Measurements from ENCODE around the gene PI4KA. TPM values are rescaled to one million over a fixed set of nuclear protein-coding genes. Genes with fewer than 3 reads are reported as not detected.
"Not testable (repeated sequence)": the region's sequence is repeated elsewhere in the genome, so short reads cannot be mapped to it uniquely, and the experiment has no call there.

The PI4KA gene
- total RNA-seq, 1 experiment from 2014 or later: 71.6 TPM

DNA sequence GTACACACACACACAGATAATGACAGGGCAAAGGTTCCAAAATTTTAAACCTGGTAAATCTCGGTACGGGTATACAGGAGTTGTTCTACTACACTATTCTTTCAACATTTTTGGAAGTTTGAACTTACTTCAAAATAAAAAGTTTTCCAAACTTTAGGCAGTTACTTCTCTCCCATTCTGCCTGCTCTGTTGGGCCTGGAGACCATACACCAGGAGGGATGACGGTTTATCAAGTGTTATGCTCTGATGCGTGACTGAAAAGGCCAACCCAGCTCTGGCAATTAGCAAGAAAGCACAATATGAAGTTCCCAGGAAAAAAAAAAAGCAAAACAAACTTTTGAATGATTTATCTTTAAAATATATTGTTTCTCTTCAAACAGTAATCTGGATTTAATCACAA, 83.7 kb downstream of the PI4KA start:
- H3K4me1 ChIP-seq (ENCODE audit: insufficient read depth, low read length, poor library complexity, severe bottlenecking): no peaks in the 10 kb centered on the region
- ChIA-PET CTCF (interaction anchor here (0.6 kb wide), 1 partner anchor 10 kb away, joined by 4 read pairs; no protein-coding TSS in a partner anchor), POLR2A (ENCODE audit: low non-redundant PET) (no interaction called here)
- H3K27me3 ChIP-seq (replicated peaks; ENCODE audit: insufficient read depth, low read depth, low read length, poor library complexity): no peaks in the 10 kb centered on the region
- H3K4me3 ChIP-seq (ENCODE audit: low read depth, low read length, poor library complexity, severe bottlenecking): no peak overlapping the region
- intact Hi-C loops (cut with micrococcal nuclease; ENCODE audit: unreplicated experiment): no loop called here
- no peaks in the 10 kb centered on the region for H3K36me3 ChIP-seq (ENCODE audit: insufficient read depth, low read length, poor library complexity, severe bottlenecking)
- no peak overlapping the region for H3K27ac ChIP-seq (ENCODE audit: low read depth, low read length, poor library complexity, severe bottlenecking)
- H3K9me3 ChIP-seq (ENCODE audit: low read depth, low read length, poor library complexity, severe bottlenecking): no peaks in the 10 kb centered on the region
- BruUV-seq (replicated peaks): no TSS peak
- TF ChIP-seq, protein P1, sequence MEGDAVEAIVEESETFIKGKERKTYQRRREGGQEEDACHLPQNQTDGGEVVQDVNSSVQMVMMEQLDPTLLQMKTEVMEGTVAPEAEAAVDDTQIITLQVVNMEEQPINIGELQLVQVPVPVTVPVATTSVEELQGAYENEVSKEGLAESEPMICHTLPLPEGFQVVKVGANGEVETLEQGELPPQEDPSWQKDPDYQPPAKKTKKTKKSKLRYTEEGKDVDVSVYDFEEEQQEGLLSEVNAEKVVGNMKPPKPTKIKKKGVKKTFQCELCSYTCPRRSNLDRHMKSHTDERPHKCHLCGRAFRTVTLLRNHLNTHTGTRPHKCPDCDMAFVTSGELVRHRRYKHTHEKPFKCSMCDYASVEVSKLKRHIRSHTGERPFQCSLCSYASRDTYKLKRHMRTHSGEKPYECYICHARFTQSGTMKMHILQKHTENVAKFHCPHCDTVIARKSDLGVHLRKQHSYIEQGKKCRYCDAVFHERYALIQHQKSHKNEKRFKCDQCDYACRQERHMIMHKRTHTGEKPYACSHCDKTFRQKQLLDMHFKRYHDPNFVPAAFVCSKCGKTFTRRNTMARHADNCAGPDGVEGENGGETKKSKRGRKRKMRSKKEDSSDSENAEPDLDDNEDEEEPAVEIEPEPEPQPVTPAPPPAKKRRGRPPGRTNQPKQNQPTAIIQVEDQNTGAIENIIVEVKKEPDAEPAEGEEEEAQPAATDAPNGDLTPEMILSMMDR (conservative IDR thresholded peaks at IDR 0.05; ENCODE audit: low read depth, low read length): no peak
- no peak for TF ChIP-seq EZH2 (IDR thresholded peaks at IDR 0.05; ENCODE audit: borderline replicate concordance, low read depth, low read length, poor library complexity, severe bottlenecking)
- no peak for DNase-seq (ENCODE audit: low spot score)

DNA sequence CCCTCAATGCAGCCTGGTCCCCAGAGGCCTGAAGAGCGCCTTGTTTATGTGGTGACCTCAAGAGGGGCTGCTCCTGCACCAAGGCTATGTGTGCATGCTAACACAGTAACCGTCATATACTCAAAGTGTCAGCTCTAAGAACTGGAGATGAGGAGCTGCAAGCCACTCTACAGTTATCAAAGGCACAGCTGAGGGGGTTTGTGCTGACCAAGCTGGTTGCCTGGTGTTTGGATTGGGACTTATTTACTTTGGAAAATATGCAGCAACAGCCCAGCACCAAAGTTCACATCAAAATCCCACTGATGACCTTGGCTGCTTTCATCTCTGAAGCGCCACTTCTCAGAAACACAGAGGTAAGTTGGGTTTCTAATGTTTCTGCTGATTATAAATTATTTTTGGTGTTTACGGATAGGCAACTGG, 84.8 kb downstream of the PI4KA start, which contains the start of gene SERPIND1:
SERPIND1 (plus strand) TSS at position 321 of the 420 bp plus-strand sequence. CDS start 5,200 bp downstream, outside the sequence.
- H3K9me3 ChIP-seq (ENCODE audit: low read depth, low read length, poor library complexity, severe bottlenecking): no peaks in the 10 kb centered on the region
- no peaks in the 10 kb centered on the region for H3K4me1 ChIP-seq (ENCODE audit: insufficient read depth, low read length, poor library complexity, severe bottlenecking)
- TF ChIP-seq EZH2 (IDR thresholded peaks at IDR 0.05; ENCODE audit: borderline replicate concordance, low read depth, low read length, poor library complexity, severe bottlenecking): no peak
- TF ChIP-seq, protein P1 (conservative IDR thresholded peaks at IDR 0.05; ENCODE audit: low read depth, low read length): no peak
- no peaks in the 10 kb centered on the region for H3K36me3 ChIP-seq (ENCODE audit: insufficient read depth, low read length, poor library complexity, severe bottlenecking)
- H3K27me3 ChIP-seq (replicated peaks; ENCODE audit: insufficient read depth, low read depth, low read length, poor library complexity): no peaks in the 10 kb centered on the region
- ChIA-PET CTCF (no interaction called here), POLR2A (ENCODE audit: low non-redundant PET) (no interaction called here)
- H3K4me3 ChIP-seq (ENCODE audit: low read depth, low read length, poor library complexity, severe bottlenecking): no peak within 1 kb of the TSS
- no TSS peak for BruUV-seq (replicated peaks)
- intact Hi-C loops (cut with micrococcal nuclease; ENCODE audit: unreplicated experiment): no loop called here
- H3K27ac ChIP-seq (ENCODE audit: low read depth, low read length, poor library complexity, severe bottlenecking): no peak within 1 kb of the TSS
- no peak for DNase-seq (ENCODE audit: low spot score)

DNA sequence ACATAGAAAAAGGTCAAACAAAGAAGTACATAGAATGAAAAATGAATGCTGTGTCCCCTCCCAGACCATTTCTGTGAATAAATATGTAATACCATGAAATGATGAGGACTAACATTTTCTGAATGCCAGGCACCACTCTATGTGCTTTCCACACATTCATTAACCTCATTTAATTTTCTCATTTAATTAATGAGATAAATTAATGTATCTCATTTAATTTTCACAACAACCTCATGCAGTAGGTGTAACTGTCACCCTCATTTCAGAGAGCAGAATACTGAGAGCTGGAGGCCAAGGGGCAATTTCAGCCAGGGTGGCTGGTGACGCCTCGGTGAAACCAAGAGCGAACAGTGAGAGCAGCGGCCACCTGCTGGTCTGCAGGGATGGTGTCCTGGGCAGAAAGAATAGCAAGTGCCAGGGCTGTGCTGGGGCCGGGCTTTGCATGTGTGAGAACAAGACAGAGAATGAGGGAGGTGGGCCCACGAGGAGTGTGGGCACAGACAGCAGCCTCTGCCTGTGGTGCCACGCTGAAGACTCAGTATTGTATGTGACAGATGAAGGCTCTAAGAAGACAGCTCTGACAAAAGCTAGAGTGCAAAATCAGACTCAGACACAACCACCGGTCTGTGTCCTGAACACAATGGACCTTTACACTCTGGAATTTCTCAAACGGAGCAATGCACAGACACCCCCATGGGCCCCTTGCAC, 86.5 kb downstream of the PI4KA start:
- DNase-seq (ENCODE audit: low spot score): no peak
- H3K36me3 ChIP-seq (ENCODE audit: insufficient read depth, low read length, poor library complexity, severe bottlenecking): no peaks in the 10 kb centered on the region
- no peaks in the 10 kb centered on the region for H3K9me3 ChIP-seq (ENCODE audit: low read depth, low read length, poor library complexity, severe bottlenecking)
- H3K27me3 ChIP-seq (replicated peaks; ENCODE audit: insufficient read depth, low read depth, low read length, poor library complexity): no peaks in the 10 kb centered on the region
- no TSS peak for BruUV-seq (replicated peaks)
- no peak overlapping the region for H3K4me3 ChIP-seq (ENCODE audit: low read depth, low read length, poor library complexity, severe bottlenecking)
- H3K27ac ChIP-seq (ENCODE audit: low read depth, low read length, poor library complexity, severe bottlenecking): no peak overlapping the region
- ChIA-PET POLR2A (ENCODE audit: low non-redundant PET) (no interaction called here), CTCF (no interaction called here)
- no peak for TF ChIP-seq EZH2 (IDR thresholded peaks at IDR 0.05; ENCODE audit: borderline replicate concordance, low read depth, low read length, poor library complexity, severe bottlenecking)
- TF ChIP-seq, protein P1 (conservative IDR thresholded peaks at IDR 0.05; ENCODE audit: low read depth, low read length): 0 out of 2 replicates have a peak, but pooled peaks have one; percentile 17
- intact Hi-C loops (cut with micrococcal nuclease; ENCODE audit: unreplicated experiment): no loop called here
- H3K4me1 ChIP-seq (ENCODE audit: insufficient read depth, low read length, poor library complexity, severe bottlenecking): no peaks in the 10 kb centered on the region

DNA sequence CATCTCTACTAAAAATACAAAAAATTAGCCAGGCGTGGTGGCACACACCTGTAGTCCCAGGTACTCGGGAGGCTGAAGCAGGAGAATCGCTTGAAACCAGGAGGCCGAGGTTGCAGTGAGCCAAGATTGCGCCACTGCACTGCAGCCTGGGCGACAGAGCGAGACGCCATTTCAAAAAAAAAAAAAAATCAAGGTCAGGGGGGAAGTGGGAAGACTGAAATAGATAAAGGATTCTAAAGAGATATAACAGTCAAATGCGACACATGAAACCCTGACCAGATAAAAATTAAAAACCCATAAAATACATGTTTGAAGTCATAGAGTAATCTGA, 89.2 kb downstream of the PI4KA start:
- CTCF ChIA-PET; intact Hi-C loops (cut with micrococcal nuclease; ENCODE audit: unreplicated experiment); H3K4me3 ChIP-seq (ENCODE audit: low read depth, low read length, poor library complexity, severe bottlenecking); H3K27me3 ChIP-seq (replicated peaks; ENCODE audit: insufficient read depth, low read depth, low read length, poor library complexity); H3K4me1 ChIP-seq (ENCODE audit: insufficient read depth, low read length, poor library complexity, severe bottlenecking); H3K27ac ChIP-seq (ENCODE audit: low read depth, low read length, poor library complexity, severe bottlenecking); H3K36me3 ChIP-seq (ENCODE audit: insufficient read depth, low read length, poor library complexity, severe bottlenecking); BruUV-seq (replicated peaks); DNase-seq (ENCODE audit: low spot score); H3K9me3 ChIP-seq (ENCODE audit: low read depth, low read length, poor library complexity, severe bottlenecking); POLR2A ChIA-PET (ENCODE audit: low non-redundant PET): not testable (repeated sequence)
